ENCODE results near the gene C1QL1.

C1QL1 gene

DNA sequence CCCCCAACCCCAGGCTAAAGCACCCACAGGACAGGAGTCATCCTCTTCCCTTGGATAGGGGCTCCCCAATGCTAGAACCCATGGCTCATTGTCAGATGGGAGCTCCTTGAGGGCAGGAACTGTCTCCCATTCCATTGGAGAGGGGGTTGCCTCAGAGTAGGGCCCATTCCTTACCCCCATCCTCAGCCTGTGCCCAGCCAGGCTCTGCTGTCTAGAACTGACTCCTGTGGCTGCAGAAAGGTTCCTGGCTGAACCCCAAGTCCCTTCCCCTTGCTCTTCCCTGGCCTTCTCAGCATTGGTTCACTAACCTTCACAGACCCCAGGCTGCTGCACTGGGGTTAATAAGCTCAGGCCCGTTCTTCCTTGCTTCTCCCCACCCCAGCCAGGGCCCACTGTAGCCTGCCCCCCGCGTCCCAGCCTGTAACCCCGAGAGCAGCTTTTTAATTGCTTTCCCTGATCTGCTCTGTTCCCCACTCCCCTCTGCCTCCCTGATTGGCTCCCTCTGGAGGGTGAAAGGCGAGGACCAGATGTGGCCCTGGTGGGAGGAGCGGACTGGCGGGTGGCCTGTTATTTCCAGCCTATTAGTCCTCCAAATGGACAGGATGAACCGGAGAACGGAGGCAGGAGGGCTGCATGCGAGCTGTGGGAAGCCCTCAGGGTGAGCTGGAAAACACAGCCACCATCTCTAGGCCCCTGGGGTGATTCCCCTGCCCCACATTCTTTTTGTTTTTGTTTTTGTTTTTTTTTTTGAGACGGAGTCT, 46.8 kb downstream of the C1QL1 start:
- Mint-ChIP-seq H3K27me3 (peaks cover 24% of the 10 kb centered on the region), H3K36me3 (ENCODE audit: low read depth) (peaks cover 11% of the 10 kb centered on the region), H3K9me3 (no peaks in the 10 kb centered on the region), H3K4me3 (no peak overlapping the region), H3K4me1 (ENCODE audit: low read depth) (peaks cover 5% of the 10 kb centered on the region), H3K27ac (no peak overlapping the region)
- DNase-seq, result no peak

DNA sequence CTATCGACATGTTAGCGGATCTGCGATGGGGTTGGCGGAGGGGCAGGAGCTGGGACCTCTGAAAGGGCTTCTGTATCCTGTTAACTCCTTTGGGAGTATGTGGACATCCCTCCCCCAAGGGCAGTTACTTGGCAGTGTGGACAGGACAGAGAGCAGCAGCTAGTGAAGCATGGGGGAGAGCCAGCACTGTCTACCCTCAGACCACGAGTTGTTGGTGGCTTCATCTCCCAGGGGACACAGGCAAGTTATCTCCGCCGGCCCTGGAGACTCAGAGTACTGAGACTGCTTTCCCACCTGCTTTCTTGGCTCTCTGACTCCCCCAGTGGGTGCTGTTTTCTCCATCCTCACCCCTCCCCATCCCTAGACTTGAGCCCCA, 47.5 kb downstream of the C1QL1 start:
- Mint-ChIP-seq H3K9me3 (no peaks in the 10 kb centered on the region), H3K27ac (no peak overlapping the region), H3K4me1 (ENCODE audit: low read depth) (peaks cover 5% of the 10 kb centered on the region), H3K4me3 (no peak overlapping the region), H3K27me3 (peaks cover 24% of the 10 kb centered on the region), H3K36me3 (ENCODE audit: low read depth) (peaks cover 4% of the 10 kb centered on the region)
- no peak for DNase-seq

DNA sequence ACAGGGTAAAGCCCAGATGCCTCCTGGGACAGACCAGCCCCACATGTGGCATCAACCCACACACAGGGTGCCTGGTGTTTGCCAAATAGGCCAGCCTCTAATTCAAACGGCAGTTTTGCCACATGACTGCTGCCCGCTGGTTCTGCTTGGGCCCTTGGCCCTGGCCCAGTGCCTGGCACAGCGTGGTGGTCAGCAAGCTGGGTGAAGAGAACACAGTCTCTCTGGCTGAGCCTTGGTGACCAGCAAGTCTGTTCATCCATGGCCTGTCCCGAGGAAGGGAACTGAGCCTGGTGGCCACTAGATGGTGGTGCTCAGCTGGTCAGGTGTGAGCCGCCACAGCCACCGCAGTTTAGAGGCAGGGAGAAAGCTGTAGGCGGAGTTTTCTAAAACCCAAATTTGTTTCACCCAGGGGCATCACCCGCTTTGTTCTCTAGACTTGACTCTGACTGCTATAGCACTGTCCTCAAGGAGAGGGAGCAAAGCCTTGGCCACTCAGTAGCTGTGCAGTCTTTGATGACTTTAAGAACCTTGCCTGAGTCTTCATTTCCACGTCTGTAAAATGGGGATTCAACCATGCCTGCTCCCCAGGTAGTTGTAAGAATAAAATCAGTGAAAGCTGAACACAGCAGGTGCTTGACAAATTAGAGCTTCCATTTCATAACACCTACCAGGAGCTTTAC, 48.1 kb downstream of the C1QL1 start:
- Mint-ChIP-seq H3K27me3 (peaks cover 24% of the 10 kb centered on the region), H3K36me3 (ENCODE audit: low read depth) (no peaks in the 10 kb centered on the region), H3K9me3 (no peaks in the 10 kb centered on the region), H3K27ac (no peak overlapping the region), H3K4me1 (ENCODE audit: low read depth) (peaks cover 5% of the 10 kb centered on the region), H3K4me3 (no peak overlapping the region)
- peak; percentile 68 for DNase-seq

DNA sequence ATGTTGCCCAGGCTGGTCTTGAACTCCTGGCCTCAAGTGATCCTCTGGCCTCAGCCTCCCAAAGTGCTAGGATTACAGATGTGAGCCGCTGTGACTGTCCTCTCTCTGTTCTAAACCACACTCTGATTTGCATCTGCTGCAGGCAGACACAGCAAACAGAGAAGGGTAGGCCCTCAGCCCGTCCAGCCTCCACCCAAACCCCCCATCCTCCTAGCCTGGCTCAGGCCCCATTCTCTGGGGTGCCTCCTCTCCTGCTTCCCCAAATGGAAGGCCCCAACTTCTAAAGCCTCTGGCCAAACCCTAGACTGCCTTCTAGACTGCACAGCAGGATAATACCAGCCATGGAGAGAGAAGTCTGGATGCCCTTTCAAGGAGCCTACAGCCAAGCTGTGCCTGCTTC, 48.7 kb downstream of the C1QL1 start:
- no peak overlapping the region for H3K4me3 Mint-ChIP-seq
- no peaks in the 10 kb centered on the region for H3K9me3 Mint-ChIP-seq
- H3K27me3 Mint-ChIP-seq, result peaks cover 30% of the 10 kb centered on the region
- H3K36me3 Mint-ChIP-seq (ENCODE audit: low read depth), result no peaks in the 10 kb centered on the region
- peaks cover 5% of the 10 kb centered on the region for H3K4me1 Mint-ChIP-seq (ENCODE audit: low read depth)
- H3K27ac Mint-ChIP-seq, result no peak overlapping the region
- DNase-seq, result no peak

DNA sequence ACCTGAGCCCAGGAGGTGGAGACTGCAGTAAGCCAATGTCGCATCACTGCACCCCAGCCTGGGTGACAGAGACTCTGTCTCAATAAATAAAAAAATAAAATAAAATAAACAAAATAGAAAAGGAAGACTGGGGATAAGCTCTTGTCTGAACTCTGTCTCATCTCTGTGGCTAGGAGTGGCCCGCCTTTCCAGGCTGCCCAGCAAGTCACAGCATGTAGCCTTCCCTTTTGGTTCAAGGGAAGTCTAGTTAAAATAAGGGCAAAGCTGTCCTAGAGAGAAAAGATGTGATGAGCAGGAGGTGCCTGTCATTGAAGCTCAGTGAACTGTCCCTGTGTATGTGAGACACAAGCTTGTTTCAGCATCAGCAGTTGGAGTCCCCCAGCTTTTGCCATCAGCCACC, 50.1 kb downstream of the C1QL1 start:
- H3K27me3 Mint-ChIP-seq, result peaks cover 40% of the 10 kb centered on the region
- no peaks in the 10 kb centered on the region for H3K9me3 Mint-ChIP-seq
- peaks cover 5% of the 10 kb centered on the region for H3K4me1 Mint-ChIP-seq (ENCODE audit: low read depth)
- H3K36me3 Mint-ChIP-seq (ENCODE audit: low read depth), result no peaks in the 10 kb centered on the region
- no peak overlapping the region for H3K4me3 Mint-ChIP-seq
- no peak for DNase-seq
- H3K27ac Mint-ChIP-seq, result no peak overlapping the region

DNA sequence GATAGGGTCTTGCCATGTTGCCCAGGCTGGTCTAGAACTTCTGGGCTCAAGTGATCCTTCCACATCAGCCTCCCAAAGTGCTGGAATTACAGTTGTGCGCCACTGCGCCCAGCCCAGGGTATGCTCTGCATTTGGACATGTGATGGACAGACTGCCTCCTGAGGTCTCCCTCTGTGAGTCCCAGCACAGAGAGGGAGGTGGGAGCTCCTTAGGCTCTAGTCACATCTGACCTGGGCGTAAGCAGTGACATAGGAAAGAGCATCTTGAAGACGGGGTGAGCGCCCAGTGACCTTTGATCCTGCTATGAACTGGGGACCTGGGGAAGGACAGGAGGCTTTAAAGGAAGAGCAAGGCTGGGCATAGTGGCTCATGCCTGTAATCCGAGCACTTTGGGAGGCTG, 50.6 kb downstream of the C1QL1 start:
- Mint-ChIP-seq H3K4me3 (no peak overlapping the region), H3K36me3 (ENCODE audit: low read depth) (no peaks in the 10 kb centered on the region), H3K27ac (no peak overlapping the region), H3K9me3 (no peaks in the 10 kb centered on the region), H3K4me1 (ENCODE audit: low read depth) (peaks cover 5% of the 10 kb centered on the region), H3K27me3 (peaks cover 40% of the 10 kb centered on the region)
- no peak for DNase-seq

DNA sequence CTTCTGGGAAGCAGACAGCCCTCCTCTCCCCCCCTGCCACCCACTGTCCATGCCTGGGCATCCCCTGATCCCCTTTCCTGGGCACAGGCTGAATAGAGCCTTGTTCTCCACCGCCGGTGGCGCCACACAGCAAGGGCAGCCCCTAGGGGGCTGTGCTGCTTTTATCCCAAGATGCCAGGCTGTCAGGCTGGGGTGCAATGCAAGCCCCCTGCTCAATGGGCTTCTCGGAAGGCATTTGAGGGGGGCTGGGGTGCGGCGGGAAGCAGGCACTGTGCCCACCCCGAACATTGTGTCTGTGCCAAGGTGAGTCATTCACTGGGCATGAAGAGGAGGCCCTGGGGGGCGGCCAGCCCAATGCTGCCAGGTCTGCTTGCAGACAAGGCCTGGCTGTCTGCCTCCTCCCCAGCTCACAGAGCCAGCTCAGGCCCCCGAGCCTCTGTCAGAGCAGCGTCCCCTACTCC, 51.3 kb downstream of the C1QL1 start:
- Mint-ChIP-seq H3K27me3 (peaks cover 42% of the 10 kb centered on the region), H3K36me3 (ENCODE audit: low read depth) (no peaks in the 10 kb centered on the region), H3K4me1 (ENCODE audit: low read depth) (peaks cover 5% of the 10 kb centered on the region), H3K27ac (no peak overlapping the region), H3K4me3 (no peak overlapping the region), H3K9me3 (no peaks in the 10 kb centered on the region)
- no peak for DNase-seq

DNA sequence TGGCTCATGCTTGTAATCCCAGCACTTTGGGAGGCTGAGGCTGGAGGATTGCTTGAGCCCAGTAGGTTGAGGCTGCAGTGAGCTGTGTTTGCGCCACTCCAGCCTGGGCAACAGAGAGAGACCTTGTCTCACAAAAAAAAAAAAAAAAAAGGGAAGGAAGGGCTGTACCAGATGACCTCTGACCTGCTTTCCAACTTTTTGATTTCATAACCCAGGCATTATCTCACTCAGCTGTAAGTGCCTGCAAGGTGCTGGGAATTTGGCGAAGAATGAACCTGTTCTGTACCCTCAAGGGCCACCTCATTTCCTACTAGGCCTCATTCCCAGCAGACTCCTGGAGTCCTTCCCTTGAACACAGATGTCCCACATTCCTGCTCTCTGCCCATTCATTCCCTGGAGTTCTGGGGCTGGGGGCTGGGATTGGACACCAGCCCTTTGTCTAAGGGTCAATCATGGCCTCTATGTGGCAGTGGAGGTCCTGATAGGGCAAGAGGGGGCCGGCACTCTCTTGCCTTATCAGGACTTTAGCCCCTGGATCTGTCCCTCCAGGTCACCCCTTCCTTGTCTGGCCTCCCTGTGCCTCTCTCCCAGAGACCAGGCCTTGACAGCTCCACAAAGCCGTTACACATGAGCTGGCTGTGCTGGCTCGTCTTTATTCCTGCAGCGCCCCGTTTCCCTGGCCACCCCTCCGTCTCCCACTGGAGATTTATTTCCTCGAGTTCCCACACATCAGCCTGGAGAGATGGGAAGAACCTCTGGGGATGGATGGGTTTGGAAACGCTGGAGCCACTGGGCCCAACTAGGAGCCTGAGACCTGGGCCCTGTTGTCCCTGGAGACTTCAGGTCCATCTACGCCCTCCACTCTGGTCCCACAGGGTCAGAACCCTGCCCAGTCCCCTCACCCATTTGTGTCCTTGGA, 52.0 kb downstream of the C1QL1 start:
- Mint-ChIP-seq H3K36me3 (ENCODE audit: low read depth) (no peaks in the 10 kb centered on the region), H3K4me1 (ENCODE audit: low read depth) (peaks cover 5% of the 10 kb centered on the region), H3K4me3 (no peak overlapping the region), H3K27ac (no peak overlapping the region), H3K9me3 (no peaks in the 10 kb centered on the region), H3K27me3 (peaks cover 41% of the 10 kb centered on the region)
- DNase-seq, result no peak

DNA sequence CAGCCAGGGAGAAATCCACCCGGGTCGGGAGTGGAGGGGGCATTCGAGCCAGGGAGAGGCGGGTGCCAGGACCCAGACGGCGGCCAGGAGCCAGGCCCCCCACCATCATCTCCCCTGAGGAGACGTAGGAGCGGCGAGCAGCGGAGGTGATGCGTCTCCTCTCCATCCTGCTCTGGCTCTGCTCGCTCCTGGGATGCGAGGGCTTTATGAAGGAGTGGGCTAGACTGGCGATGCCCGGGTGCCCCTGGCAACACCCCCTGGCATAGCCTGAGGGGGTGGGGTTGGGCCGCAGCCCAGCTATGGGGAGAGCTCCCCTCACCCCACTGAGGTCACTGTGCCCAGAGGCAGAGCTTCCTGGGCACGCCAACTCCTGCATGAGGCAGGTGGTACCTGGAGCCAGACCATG, 52.8 kb downstream of the C1QL1 start, which contains the start of gene GFAP:
TSS of gene GFAP (minus strand) at position 180 of the 406 bp plus-strand sequence. CDS start at position 166, 14 bp downstream.
- H3K27me3 Mint-ChIP-seq, result peaks cover 41% of the 10 kb centered on the region

DNA sequence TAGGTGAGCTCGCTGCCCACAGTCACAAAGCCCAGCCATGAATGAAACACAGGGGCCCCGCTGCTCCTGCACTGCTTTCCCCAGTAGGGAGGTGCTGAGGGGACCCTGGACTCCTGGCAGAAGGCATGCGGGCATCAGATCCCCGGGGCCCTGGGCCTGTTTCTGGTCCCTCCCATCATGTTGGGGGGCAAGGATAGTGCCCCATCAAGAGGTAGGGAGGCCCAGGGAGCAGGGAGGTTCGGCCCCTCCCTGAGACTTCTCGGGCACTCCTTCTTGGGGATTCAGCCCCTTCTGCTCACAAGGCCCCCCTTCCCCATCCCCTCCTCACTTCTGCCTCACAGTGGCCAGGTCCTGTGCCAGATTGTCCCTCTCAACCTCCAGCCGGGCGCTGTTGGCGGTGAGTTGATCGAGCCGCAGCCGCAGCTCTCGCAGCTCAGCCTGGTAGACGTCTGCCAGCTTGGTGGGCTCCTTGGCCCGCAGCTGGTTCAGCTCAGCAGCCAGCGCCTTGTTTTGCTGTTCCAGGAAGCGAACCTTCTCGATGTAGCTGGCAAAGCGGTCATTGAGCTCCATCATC, 53.3 kb downstream of the C1QL1 start:
- H3K9me3 Mint-ChIP-seq, result no peaks in the 10 kb centered on the region
- H3K4me3 Mint-ChIP-seq, result no peak overlapping the region
- H3K4me1 Mint-ChIP-seq (ENCODE audit: low read depth), result peaks cover 6% of the 10 kb centered on the region
- H3K36me3 Mint-ChIP-seq (ENCODE audit: low read depth), result no peaks in the 10 kb centered on the region
- H3K27ac Mint-ChIP-seq, result no peak overlapping the region
- peaks cover 39% of the 10 kb centered on the region for H3K27me3 Mint-ChIP-seq
- DNase-seq, result no peak

More for the DNA sequence above, 52.8 kb downstream of the C1QL1 start, which contains the start of gene GFAP:
- no peak for DNase-seq
- H3K27ac Mint-ChIP-seq, result no peak within 1 kb of the TSS
- no peaks in the 10 kb centered on the region for H3K9me3 Mint-ChIP-seq
- H3K4me3 Mint-ChIP-seq, result no peak within 1 kb of the TSS
- H3K4me1 Mint-ChIP-seq (ENCODE audit: low read depth), result peaks cover 11% of the 10 kb centered on the region
- no peaks in the 10 kb centered on the region for H3K36me3 Mint-ChIP-seq (ENCODE audit: low read depth)

DNA sequence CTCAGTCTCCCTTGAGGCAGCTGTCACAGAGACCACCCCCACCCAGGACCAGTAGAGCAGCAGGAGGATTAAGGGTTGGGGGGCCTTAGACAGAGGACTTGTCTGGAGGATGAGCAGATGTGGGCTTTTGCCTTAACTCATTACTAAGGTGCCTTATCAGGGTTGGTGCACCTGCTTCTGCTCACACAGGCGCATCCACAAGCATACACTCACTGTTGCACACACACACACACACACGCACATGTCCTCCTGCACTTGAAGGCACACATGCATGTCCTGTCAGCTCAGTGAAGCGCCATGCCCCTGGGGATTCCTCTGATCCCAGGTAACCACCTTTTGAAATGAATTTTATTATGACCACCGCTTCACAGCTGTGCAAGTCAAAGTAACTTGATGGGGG, 54.0 kb downstream of the C1QL1 start:
- Mint-ChIP-seq H3K4me1 (ENCODE audit: low read depth) (peaks cover 6% of the 10 kb centered on the region), H3K9me3 (no peaks in the 10 kb centered on the region), H3K27me3 (peaks cover 39% of the 10 kb centered on the region), H3K36me3 (ENCODE audit: low read depth) (no peaks in the 10 kb centered on the region), H3K4me3 (no peak overlapping the region), H3K27ac (no peak overlapping the region)
- DNase-seq, result no peak

DNA sequence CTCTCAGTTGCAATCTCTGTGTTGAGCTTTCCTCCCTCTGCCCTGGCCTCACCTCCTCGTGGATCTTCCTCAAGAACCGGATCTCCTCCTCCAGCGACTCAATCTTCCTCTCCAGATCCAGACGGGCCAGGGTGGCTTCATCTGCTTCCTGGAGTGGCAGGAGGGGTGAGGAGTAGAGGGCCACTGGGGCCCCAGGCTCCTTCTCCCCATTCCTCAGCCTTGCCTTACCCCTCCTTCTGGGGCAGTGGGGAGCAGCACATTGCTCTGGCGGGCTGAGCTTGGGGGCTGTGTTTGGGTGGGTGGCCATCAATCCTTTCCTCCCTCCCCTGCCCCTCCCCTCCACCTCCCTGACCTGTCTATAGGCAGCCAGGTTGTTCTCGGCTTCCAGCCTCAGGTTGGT, 54.4 kb downstream of the C1QL1 start:
- no peaks in the 10 kb centered on the region for H3K9me3 Mint-ChIP-seq
- DNase-seq, result no peak
- no peaks in the 10 kb centered on the region for H3K36me3 Mint-ChIP-seq (ENCODE audit: low read depth)
- peaks cover 39% of the 10 kb centered on the region for H3K27me3 Mint-ChIP-seq
- peaks cover 6% of the 10 kb centered on the region for H3K4me1 Mint-ChIP-seq (ENCODE audit: low read depth)
- H3K4me3 Mint-ChIP-seq, result no peak overlapping the region
- H3K27ac Mint-ChIP-seq, result no peak overlapping the region

DNA sequence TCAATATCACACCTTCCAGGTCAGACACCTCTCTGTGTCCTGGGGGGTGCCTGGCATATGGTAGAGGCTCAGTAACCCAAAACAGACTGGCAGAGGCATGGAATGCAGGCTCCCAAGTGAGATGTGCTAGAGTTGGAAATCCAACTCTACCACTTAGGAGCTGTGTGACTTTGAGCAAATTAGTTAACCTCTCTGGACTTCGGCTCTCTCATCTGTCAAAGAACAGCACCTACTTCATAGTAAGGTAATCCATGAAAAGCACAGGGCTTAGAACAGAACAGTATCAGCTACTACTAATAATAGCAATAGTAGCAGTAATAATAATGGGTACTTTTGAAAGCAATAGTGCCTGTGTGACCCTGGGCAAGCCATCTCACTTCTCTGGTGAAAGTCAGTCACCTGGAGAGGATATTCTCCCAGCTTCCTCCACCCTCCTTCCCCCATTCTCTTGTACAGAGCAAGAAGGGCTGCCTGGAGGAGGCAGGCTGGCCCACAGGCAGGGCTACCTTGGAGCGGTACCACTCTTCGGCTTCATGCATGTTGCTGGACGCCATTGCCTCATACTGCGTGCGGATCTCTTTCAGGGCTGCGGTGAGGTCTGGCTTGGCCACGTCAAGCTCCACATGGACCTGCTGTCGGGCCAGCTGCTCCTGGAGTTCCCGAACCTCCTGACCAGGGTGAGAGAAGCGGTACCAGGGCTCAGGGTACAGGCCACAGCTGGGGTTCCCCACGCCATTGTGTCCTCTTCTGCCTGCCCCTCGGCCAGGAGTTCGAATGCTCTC, 55.1 kb downstream of the C1QL1 start:
- Mint-ChIP-seq H3K4me1 (ENCODE audit: low read depth) (peaks cover 6% of the 10 kb centered on the region), H3K4me3 (no peak overlapping the region), H3K36me3 (ENCODE audit: low read depth) (no peaks in the 10 kb centered on the region), H3K27me3 (peaks cover 39% of the 10 kb centered on the region), H3K27ac (no peak overlapping the region), H3K9me3 (no peaks in the 10 kb centered on the region)
- no peak for DNase-seq

Data from activated T-cell treated with anti-CD3 and anti-CD28 coated beads, Interleukin-2, amount 50 U/mL, for 24 hours (primary cell).